Omental fat pad (tissue), 4 donors: Measurements from ENCODE around the gene VKORC1L1. TPM values are rescaled to one million over a fixed set of nuclear protein-coding genes. Genes with fewer than 3 reads are reported as not detected.

Experiments
- ATAC-seq: fragments of 150-250 bp; one replicate; pipeline ENCODE4 v1.9.1; 2016; ENCODE audit warnings: mild to moderate bottlenecking, moderate library complexity; ENCODE audit not compliant: low FRiP score
- DNase-seq: peaks from one replicate; pipeline ENCODE4 v3.0.0-alpha.2; 2019; ENCODE audit warnings: low spot score
- total RNA-seq, 4 donors: library from RNA; depleted of rRNA; stranded (reverse); fragments of >200 nt; gene quantifications; one replicate each; pipeline ENCODE4 v1.1.0, GENCODE V29; 2016
- TF ChIP-seq, protein P1 (sequence below), 3 donors: fragments of 450-650 bp; IDR thresholded peaks; one replicate each; pipeline ENCODE4 v1.5.1; 2016 to 2017; ENCODE audit warnings: antibody characterized with exemption in 3 of 3, mild to moderate bottlenecking in 3 of 3, moderate library complexity in 2 of 3

VKORC1L1 gene
- total RNA-seq, 4 donors from 2014 or later: 32.5 to 123 (median 51.5) TPM

DNA sequence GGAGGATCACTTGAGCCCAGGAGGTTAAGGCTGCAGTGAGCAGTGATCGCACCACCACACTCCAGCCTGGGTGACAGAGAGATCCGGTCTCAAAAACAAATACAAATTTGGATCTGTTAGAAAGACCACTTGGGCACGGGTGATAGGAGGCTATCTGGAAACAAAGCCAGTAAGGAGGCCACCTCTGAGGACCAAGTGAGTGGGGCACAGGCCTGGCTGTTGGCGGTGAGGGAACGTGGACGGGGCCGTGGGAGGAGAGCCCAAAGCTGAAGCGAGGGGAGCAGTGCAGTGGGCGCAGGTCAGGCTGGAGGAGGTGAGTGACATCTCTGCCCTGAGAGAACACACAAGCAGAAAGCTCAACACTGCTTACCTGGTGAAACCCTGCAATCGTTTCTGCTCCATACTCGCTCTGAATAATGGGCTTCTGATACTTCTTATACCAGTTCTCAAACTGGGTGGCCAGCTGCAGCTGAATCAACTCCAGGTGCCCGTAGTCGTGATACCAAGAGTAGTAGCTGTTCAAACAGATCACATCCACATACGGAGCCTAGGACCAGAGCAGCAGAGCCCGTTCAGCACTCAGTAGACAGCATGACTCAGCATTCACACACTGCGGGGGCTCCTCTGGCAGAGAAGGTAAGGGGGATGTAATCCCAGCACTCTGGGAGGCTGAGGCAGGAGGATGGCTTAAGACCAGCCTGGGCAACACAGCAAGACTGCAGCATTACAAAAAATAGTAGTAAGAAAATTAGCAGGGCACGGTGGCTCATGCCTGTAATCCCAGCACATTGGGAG lies 94.7 kb downstream of the VKORC1L1 start:
- TF ChIP-seq, protein P1, sequence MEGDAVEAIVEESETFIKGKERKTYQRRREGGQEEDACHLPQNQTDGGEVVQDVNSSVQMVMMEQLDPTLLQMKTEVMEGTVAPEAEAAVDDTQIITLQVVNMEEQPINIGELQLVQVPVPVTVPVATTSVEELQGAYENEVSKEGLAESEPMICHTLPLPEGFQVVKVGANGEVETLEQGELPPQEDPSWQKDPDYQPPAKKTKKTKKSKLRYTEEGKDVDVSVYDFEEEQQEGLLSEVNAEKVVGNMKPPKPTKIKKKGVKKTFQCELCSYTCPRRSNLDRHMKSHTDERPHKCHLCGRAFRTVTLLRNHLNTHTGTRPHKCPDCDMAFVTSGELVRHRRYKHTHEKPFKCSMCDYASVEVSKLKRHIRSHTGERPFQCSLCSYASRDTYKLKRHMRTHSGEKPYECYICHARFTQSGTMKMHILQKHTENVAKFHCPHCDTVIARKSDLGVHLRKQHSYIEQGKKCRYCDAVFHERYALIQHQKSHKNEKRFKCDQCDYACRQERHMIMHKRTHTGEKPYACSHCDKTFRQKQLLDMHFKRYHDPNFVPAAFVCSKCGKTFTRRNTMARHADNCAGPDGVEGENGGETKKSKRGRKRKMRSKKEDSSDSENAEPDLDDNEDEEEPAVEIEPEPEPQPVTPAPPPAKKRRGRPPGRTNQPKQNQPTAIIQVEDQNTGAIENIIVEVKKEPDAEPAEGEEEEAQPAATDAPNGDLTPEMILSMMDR (IDR thresholded peaks at IDR 0.05): no peak
- DNase-seq (no peak), ATAC-seq (no peak)

DNA sequence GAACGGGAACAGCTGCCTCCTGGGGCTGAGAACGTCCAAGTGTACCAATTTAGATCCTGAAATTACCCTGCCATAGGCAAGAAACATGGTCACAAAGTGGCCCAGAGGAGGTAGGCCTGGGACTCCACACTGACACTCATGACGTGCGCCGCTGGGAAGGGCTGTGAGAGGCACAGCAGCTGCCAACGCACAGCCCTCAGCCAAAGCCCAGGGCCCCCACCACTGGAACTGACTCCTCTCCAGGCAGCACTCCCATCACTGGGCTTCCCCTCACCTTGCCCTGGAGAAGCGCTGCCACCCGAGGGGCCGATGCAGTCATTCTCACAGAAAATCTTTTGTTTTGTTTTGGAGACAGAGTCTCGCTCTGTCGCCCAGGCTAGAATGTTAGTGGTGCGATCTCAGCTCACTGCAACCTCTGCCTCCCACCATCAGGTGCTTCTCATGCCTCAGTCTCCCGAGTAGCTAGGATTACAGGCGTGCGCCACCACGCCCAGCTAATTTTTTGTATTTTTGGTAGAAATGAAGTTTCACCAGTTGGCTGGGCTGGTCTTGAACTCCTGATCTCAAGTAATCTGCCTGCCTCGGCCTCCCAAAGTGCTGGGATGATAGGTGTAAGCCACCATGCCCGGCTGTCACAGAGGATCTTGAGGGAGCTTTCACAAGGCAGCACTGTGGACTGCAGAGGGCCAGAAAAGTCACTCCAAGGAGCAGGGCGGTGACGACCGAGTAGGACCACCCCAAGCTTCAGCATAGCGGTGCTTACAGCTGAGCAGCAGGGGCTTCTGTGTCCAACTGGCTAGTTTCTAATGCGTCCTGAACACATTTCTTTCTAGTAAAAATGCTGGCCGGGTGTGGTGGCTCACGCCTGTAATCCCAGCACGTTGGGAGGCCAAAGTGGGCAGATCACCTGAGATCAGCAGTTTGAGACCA lies 95.6 kb downstream of the VKORC1L1 start:
- DNase-seq: no peak
- TF ChIP-seq, protein P1 (IDR thresholded peaks at IDR 0.05): no peak
- no peak for ATAC-seq

DNA sequence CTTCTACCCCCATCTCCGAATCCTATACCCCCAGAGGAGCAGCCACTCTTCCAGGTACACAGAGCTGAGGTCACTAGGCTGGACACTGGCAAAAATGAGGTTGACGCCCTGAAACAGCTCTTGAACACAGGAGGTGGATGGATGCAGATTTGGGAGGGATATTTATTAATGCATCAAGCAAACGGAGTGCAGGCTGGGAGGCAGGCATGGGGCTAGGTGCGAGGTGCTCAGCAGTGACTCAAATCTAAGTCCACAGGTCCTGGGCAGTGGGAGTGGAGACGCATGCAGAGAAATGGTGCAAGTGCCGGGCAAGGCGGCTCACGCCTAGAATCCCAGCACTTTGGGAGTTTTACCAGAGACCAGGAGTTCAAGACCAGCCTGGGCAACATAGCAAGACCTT lies 98.1 kb downstream of the VKORC1L1 start:
- TF ChIP-seq, protein P1 (IDR thresholded peaks at IDR 0.05): no peak
- ATAC-seq (no peak), DNase-seq (no peak)

DNA sequence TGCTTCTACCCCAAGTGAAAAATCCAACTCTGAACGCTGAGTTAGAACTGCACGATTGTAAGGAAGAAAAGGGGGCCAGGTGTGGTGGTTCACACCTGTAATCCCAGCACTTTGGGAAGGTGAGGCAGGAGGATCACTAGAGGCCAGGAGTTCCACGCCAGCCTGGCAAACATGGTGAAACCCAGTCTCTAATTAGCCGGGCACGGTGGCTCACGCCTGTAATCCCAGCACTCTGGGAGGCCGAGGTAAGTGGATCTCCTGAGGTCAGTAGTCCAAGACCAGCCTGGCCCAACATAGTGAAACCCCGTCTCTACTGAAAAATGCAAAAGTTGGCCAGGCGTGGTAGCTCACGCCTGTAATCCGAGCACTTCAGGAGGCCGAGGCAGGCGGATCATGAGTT lies 100.1 kb downstream of the VKORC1L1 start:
- DNase-seq (no peak), ATAC-seq (no peak)
- TF ChIP-seq, protein P1 (IDR thresholded peaks at IDR 0.05): no peak

DNA sequence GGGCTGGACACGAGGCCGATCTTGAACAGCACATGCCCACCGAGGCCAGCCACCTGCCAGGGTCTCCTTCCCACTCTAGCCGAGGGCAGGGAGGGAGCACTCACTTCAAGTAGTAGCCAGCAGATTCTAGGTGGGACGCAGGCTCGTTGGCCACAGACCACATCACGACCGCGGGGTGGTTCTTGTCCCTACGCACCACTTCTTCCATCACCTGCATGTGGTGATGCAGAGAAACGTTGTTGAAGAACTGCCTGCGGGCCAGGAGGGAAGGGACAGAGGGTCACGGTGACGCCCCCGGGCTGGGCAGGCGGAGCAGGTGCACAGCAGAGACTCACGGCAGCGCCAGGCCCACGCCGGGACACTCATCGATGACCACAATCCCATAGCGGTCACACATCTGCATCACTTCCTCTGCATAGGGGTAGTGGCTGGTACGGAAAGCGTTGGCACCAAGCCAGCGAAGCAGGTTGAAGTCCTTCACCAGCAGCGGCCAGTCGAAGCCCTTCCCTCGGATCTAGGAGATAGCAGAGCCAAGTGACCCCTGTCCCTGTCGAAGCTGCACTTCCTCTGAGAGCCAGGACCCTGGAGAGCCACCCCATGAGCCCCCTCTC lies 101.4 kb downstream of the VKORC1L1 start:
- DNase-seq: no peak
- TF ChIP-seq, protein P1 (IDR thresholded peaks at IDR 0.05): no peak
- no peak for ATAC-seq

DNA sequence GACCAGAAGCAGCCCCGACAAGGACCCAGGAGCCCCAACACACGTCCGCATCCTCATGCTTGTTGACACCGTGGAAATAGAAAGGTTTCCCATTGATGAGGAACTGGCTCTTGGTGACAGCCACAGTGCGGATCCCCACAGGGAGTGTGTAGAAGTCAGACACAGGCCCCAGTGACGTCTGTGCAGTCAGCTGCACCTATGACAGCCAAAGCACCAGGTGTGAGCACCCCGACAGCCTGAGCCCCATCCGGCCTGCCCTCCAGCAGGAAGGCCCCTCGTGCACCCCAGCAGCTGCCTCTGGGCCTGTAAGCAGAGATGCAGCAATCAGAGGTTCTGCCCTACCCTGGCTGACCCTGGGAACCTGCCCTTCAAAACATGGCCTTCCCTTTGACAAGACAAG lies 102.0 kb downstream of the VKORC1L1 start:
- no peak for DNase-seq
- TF ChIP-seq, protein P1 (IDR thresholded peaks at IDR 0.05): no peak
- no peak for ATAC-seq
